GM21360 (cell line): Measurements from ENCODE around the gene BHLHE23.

Experiments
- ATAC-seq: cut with Tn5 transposase; IDR thresholded peaks from one replicate; pipeline ENCODE4 v1.9.1; 2021; ENCODE audit warnings: mild to moderate bottlenecking, moderate library complexity; ENCODE audit not compliant: unreplicated experiment

BHLHE23 gene

DNA sequence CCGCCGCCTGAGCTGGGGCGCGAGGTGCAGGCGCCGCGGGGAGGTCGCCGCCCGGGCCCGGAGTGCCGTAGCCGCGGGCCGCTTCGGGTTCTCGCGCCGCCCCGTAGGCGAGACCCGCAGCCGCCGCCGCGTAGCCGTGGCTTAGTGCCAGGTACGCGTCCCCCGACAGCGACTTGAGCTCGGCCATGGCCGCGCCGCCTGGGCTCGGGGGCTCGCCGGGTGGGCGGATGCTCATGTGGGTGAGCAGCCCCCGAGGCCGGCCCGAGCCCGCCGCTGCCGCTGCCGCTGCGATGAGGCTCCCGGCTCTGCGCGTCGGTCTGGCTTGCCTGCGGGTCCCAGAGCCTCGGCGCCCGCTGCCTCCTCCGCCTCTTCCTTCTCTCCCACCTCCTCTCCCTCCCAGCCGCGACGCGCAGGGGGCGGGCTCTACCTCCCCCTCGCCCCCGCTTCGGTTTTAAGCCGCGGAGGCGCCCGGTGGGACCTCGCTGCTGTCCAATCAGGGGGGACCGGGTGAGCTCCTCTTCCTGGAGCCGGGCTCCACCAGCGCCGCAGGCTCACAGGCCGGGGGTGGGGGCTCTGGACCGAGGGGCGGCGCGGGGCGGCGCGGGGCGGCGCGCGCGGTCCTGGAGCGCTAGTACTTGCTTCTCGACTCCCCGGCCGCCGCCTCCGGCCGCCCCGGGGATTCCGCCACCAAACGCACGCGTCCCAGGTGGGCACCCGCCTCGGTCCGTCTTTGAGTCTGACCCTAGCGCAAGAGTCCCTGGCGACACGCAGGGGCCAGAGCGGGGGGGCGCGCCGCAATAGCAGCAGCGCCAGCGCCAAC lies at the start of gene BHLHE23:
BHLHE23 (minus strand) TSS at position 425 of the 820 bp plus-strand sequence; CDS start at position 235, 190 bp downstream.
- no peak for ATAC-seq

DNA sequence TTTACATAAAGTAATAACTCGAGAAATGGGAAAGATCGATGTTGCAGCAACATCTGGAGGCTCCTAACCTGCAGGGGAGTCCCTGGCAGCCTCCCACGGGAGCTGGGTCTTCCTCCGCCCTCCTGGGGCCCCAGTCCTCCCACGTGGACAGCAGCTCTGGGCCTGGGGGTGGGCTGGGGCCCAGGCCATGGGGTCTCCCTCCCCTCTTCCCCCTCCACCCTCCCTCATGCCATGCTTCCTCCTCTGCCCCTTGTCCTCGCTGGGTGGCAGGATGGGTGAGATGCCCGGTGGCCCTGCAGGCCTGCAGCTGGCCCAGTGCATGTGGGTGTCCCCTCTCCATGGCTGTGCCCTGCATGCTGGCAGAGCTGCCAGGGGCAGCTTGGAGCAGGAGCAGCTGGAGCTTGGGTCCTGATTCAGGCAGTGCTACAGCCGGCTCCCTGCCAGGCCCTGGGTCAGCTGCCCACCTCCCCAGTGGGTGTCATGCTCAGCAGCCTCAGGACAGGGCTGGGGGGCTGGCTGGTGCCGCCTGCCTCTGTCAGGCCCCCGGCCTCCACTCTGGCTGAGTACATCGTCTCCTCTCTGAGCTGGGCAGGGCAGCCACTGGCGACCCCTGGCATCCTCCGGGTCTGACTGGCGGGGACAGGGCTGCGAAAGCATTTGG lies 48.9 kb upstream of the BHLHE23 start:
- ATAC-seq: no peak

- no peak for ATAC-seq
Observed at GRCh38 chr20:63054681-63055240, 48.0 kb upstream of the BHLHE23 start.

DNA sequence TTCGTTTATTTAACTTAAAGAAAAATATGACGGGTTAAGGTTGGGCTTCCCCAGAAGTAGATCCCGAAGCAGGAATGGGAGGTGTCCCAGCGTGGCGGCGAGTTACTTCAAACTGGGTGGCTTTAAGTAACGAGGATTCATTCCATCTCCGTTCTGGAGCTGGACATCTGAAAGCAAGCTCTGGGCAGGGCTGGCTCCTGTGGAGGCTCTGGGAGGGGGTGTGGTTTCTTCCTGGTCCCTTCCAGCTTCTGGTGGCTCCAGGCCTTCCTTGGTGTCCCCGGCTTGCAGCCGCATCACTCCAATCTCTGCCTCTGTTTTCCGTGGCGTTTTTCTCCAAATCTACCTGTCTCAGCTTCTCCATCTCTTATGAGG lies 47.3 kb upstream of the BHLHE23 start:
- no peak for ATAC-seq

- no peak for ATAC-seq
Observed at GRCh38 chr20:63053432-63054102, 46.8 kb upstream of the BHLHE23 start.

DNA sequence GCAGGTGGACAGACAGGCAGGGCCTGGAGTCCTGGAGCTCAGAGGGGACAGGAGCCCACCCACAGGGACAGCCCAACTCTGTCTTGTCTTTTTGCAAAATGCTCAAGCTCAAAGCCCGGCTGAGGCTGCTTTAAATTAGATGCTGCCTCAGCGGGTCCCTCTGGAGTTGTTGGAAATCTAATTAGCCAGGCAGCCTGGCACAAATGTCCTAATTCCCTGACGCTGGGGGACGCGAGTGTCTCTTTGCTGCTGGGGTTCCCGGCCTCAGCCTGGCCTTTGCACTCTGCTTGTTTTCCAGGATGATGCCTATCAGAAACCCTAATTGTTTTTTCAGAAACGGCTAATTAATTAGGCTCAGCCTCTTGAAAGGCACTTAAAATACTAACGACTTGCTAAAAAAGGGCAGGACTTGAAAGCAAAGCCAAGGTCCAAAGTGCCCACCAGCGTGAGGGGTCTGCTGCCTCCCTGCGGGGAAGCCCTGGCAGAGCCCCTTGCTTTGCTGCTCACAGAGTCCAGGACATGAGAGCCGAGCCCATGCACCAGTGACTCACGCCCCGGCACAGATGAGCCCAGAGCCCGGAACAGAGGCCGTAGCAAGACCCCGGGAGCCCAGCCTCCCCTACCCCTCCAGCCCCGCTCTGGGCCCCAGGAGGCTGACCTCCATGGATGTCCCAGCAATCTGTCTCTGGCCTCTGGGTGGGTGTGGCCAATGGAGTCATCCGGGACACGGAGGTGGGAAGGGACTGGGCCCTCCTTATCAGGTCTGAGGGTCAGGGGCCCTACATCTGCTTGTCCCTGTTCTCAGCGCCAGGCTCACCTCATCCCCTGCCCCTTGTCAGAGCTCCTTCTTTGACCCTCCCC lies 46.0 kb upstream of the BHLHE23 start:
- no peak for ATAC-seq

GRCh38 chr20:63051911-63052310 lies 45.1 kb upstream of the BHLHE23 start:
- no peak for ATAC-seq

- ATAC-seq: no peak
Observed at GRCh38 chr20:63051186-63051860, 44.6 kb upstream of the BHLHE23 start.

DNA sequence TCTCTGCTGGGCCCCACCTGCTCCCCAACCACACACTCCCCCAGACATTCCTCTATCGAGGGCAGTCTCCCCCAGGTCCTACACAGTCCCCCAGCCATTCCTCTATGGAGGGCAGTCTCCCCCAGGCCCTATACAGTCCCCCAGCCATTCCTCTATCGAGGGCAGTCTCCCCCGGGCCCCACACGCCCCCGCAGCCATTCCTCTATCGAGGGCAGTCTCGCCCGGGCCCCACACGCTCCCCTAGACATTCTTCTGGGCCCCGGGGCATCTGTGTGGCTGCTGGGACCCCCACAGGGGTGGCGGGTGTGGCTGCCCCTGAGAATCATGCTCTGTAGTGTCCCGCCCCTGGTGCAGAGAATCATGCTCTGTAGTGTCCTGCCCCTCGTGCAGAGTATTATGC lies 43.6 kb upstream of the BHLHE23 start:
- ATAC-seq: no peak

- no peak for ATAC-seq
Observed at GRCh38 chr20:63049561-63050221, 42.9 kb upstream of the BHLHE23 start.

DNA sequence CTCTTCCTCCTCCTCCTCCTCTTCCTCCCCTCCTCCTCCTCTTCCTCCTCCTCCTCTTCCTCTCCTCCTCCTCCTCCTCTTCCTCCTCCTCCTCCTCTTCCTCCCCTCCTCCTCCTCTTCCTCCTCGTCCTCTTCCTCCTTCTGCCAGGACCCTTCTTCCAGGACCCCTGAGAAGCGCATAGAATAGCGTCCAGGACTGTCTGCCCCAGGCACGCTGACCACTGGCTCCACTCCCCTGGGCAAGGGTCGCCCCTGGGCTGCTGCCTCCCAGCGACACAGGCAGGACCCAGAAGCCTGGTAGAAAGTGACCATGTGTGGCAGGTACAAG lies 42.4 kb upstream of the BHLHE23 start:
- no peak for ATAC-seq

- ATAC-seq: no peak
Observed at GRCh38 chr20:63048516-63049190, 41.9 kb upstream of the BHLHE23 start.

GRCh38 chr20:63047946-63048345 lies 41.2 kb upstream of the BHLHE23 start:
- no peak for ATAC-seq

- no peak for ATAC-seq
Observed at GRCh38 chr20:63047267-63047666, 40.5 kb upstream of the BHLHE23 start.

DNA sequence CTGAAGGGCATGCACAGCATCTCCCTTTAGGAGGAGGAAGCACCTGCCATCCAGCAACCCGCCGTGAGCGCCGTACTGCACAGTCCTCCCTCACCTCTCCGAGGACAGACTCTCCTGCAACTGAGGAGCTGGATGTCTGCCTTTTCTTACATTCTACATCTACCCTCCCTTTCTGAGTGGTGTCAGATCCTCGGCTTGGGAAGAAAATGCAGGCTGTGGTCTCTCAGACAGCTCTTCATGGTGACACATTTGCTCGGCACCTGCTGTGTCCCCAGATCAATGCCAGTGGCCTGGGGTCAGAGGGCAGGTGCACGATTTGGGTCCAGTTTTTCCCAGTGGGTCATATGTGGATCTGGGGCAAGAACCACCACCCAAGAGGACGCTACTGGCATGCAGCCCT lies 40.1 kb upstream of the BHLHE23 start:
- ATAC-seq: no peak

GRCh38 chr20:63045991-63046390 lies 39.2 kb upstream of the BHLHE23 start:
- ATAC-seq: no peak

- ATAC-seq: no peak
Observed at GRCh38 chr20:63045401-63045800, 38.6 kb upstream of the BHLHE23 start.

- ATAC-seq: no peak
Observed at GRCh38 chr20:63044605-63045004, 37.8 kb upstream of the BHLHE23 start.

GRCh38 chr20:63044204-63044600 lies 37.4 kb upstream of the BHLHE23 start:
- no peak for ATAC-seq
